OCI-LY7 (cell line): ENCODE data around the gene RFC1. TPM values are rescaled to one million over a fixed set of nuclear protein-coding genes. Genes with fewer than 3 reads are reported as not detected.
"Not testable (repeated sequence)": the region's sequence is repeated elsewhere in the genome, so short reads cannot be mapped to it uniquely, and the experiment has no call there.

Experiments used
- BruUV-seq: library from RNA; stranded (reverse); fragments of 400-500 nt; replicated peaks from 2 replicates; lab custom pipeline; 2021; lab: Mats Ljungman, UMichigan
- CTCF ChIA-PET: fragments of 300-600 bp; sonication (Branson Sonifier 250); formaldehyde crosslinking; loops from one replicate; lab custom pipeline; 2022; ENCODE audit warnings: antibody characterized with exemption; ENCODE audit not compliant: unreplicated experiment; lab: Charles Lee
- POLR2A ChIA-PET: fragments of 300-600 bp; sonication (Branson Sonifier 250); formaldehyde crosslinking; loops from one replicate; lab custom pipeline; 2022; ENCODE audit warnings: antibody characterized with exemption; lab: Charles Lee
- DNase-seq: peaks from one replicate; pipeline ENCODE4 v3.0.0-alpha.2; 2015; ENCODE audit warnings: low spot score
- H2AFZ ChIP-seq: fragments of 200-600 bp; sonication (generic), shearing (Covaris generic); 2 replicates; pipeline ENCODE4 v1.6.1; 2014; ENCODE audit warnings: mild to moderate bottlenecking, antibody characterized with exemption, low read length, moderate library complexity
- H3K27ac ChIP-seq: fragments of 200-600 bp; sonication (generic); 2 replicates; pipeline ENCODE4 v1.5.1; 2014; ENCODE audit warnings: mixed run types, low read depth, mild to moderate bottlenecking, moderate library complexity, low read length, inconsistent platforms; ENCODE audit not compliant: poor library complexity, severe bottlenecking
- H3K36me3 ChIP-seq: fragments of 200-600 bp; sonication (generic); 2 replicates; pipeline ENCODE4 v1.6.1; 2014; ENCODE audit warnings: mild to moderate bottlenecking, antibody characterized with exemption, low read length, moderate library complexity, mixed read lengths; ENCODE audit not compliant: insufficient read depth
- H3K4me1 ChIP-seq: fragments of 200-600 bp; sonication (generic); 2 replicates; pipeline ENCODE4 v1.5.1; 2014; ENCODE audit warnings: mild to moderate bottlenecking, low read length; ENCODE audit not compliant: insufficient read depth, poor library complexity, severe bottlenecking
- H3K4me2 ChIP-seq: fragments of 200-600 bp; sonication (generic); 2 replicates; pipeline ENCODE4 v1.6.1; 2014; ENCODE audit warnings: mild to moderate bottlenecking, low read length
- H3K4me3 ChIP-seq: fragments of 200-600 bp; sonication (generic); 2 replicates; pipeline ENCODE4 v1.5.1; 2014; ENCODE audit warnings: mild to moderate bottlenecking, low read depth, low read length; ENCODE audit not compliant: poor library complexity, severe bottlenecking
- H3K79me2 ChIP-seq: fragments of 200-600 bp; sonication (generic); 2 replicates; pipeline ENCODE4 v1.6.1; 2016; ENCODE audit warnings: low read depth, mild to moderate bottlenecking, low read length, moderate library complexity, mixed read lengths; ENCODE audit not compliant: insufficient read depth
- H3K9me2 ChIP-seq: fragments of 200-600 bp; sonication (generic); 2 replicates; pipeline ENCODE4 v1.6.1; 2016; ENCODE audit warnings: mild to moderate bottlenecking, low read length, mixed read lengths; ENCODE audit not compliant: insufficient read depth
- H3K9me3 ChIP-seq: fragments of 200-600 bp; sonication (generic); 2 replicates; pipeline ENCODE4 v1.6.1; 2014; ENCODE audit warnings: mild to moderate bottlenecking, mixed run types, low read length, mixed read lengths
- H4K20me1 ChIP-seq: fragments of 200-600 bp; sonication (generic); 2 replicates; pipeline ENCODE4 v1.6.1; 2014; ENCODE audit warnings: mild to moderate bottlenecking, antibody characterized with exemption, low read length, moderate library complexity, mixed read lengths; ENCODE audit not compliant: insufficient read depth
- CTCF ChIP-seq: fragments of 200-600 bp; sonication (generic); conservative IDR thresholded peaks from 2 replicates; pipeline ENCODE4 v1.5.1; 2014; ENCODE audit warnings: mild to moderate bottlenecking, antibody characterized with exemption, low read length, moderate library complexity, mixed read lengths
- EZH2phosphoT487 ChIP-seq: fragments of 200-600 bp; sonication (generic); IDR thresholded peaks from 2 replicates; pipeline ENCODE4 v1.6.1; 2018; ENCODE audit warnings: low read depth, borderline replicate concordance, mild to moderate bottlenecking, mixed run types, antibody characterized with exemption, low read length, moderate library complexity, mixed read lengths
- intact Hi-C: fragments of 100-400 bp; cut with micrococcal nuclease; formaldehyde crosslinking; loops from one replicate; pipeline ENCODE4 v1.10.0; 2022; ENCODE audit not compliant: unreplicated experiment
- total RNA-seq, 2 experiments: library from RNA; depleted of rRNA in 1 of 2; stranded (reverse); fragments of >200 nt in 1 of 2; shearing (Covaris generic) in 1 of 2; gene quantifications; 2 replicates each; pipeline ENCODE4 v1.2.3, GENCODE V29; 2014 to 2022

RFC1 gene
- total RNA-seq, 2 experiments from 2014 or later = 72.7 to 129 TPM

DNA sequence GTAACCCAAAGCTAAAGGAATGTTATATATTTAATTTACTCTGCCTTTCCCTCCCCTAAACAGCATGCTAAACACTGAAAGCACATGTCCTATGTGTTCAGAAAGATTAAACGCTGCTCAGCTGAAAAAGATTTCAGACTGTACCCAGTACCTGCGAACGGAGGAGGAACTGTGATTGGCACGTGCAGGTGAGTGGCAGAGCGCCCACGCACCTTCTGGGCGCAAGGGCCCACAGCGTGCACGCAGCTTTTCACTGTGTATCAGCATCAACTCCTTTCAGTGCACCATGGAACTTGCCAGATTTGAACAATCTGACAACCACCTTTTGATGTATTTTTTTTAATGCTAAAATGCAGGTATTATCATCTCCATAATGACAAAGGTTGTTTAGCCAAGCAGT lies 87.7 kb downstream of the RFC1 start:
- BruUV-seq = no TSS peak
- CTCF ChIA-PET = no interaction called here

DNA sequence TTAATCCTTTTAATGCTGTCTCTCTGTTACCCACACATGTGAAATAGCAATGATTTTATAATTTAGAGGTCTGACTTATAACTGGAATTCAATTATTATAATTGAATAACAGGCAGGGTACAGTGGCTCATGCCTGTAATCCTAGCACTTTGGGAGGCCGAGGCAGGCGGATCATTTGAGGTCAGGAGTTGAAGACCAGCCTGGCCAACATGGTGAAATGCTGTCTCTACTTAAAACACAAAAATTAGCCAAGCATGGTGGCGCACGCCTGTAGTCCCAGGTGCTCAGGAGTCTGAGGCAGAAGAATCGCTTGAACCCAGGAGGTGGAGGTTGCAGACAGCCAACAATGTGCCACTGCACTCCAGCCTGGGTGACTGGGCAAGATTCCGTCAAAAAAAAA lies 88.5 kb downstream of the RFC1 start:
- intact Hi-C loops, H3K4me3 ChIP-seq, H3K4me1 ChIP-seq, H3K79me2 ChIP-seq, H3K4me2 ChIP-seq, DNase-seq, H3K27ac ChIP-seq, CTCF ChIA-PET, H2AFZ ChIP-seq, H4K20me1 ChIP-seq, H3K9me3 ChIP-seq, BruUV-seq, H3K9me2 ChIP-seq: not testable (repeated sequence)
- H3K36me3 ChIP-seq = peaks cover 81% of the 10 kb centered on the region
- POLR2A ChIA-PET = interaction anchor here (0.8 kb wide), 1 partner anchor 44 kb away, joined by 3 read pairs; no protein-coding TSS in a partner anchor

More for the DNA sequence above, 87.7 kb downstream of the RFC1 start:
- no peak overlapping the region for H3K27ac ChIP-seq
- no peak overlapping the region for H2AFZ ChIP-seq
- H3K4me1 ChIP-seq = no peaks in the 10 kb centered on the region
- no peaks in the 10 kb centered on the region for H4K20me1 ChIP-seq
- TF ChIP-seq EZH2phosphoT487 (no peak), CTCF (no peak)
- POLR2A ChIA-PET = no interaction called here
- H3K9me2 ChIP-seq = no peaks in the 10 kb centered on the region
- intact Hi-C loops = no loop called here
- no peak overlapping the region for H3K4me3 ChIP-seq
- peaks cover 81% of the 10 kb centered on the region for H3K36me3 ChIP-seq
- DNase-seq = no peak
- no peaks in the 10 kb centered on the region for H3K79me2 ChIP-seq
- no peak overlapping the region for H3K4me2 ChIP-seq
- H3K9me3 ChIP-seq = no peaks in the 10 kb centered on the region

DNA sequence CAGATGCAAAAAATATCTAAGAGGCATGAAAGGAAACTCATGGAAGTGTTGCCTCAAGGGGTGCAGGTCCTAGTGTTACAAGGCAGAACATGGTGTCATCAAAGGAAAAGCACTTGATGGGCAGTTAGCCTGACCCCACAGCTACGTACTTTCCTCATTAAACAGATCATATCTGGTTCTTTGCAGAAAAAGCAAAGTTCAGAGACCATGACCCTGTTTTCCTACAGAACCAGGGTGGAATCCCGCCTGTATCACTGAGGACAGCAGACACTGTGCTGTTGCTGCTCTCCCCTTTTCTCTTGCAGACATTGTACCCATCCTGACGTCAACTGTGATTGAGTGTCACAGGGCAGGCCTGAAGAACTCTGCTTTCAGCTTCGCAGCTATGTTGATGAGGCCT lies 91.7 kb downstream of the RFC1 start:
- no peak overlapping the region for H3K27ac ChIP-seq
- intact Hi-C loops = no loop called here
- no peak overlapping the region for H2AFZ ChIP-seq
- ChIA-PET CTCF (no interaction called here), POLR2A (interaction anchor here (0.6 to 1.6 kb wide), 2 partner anchors 22 to 70 kb away, joined by 3 to 4 read pairs; no protein-coding TSS in a partner anchor)
- TF ChIP-seq CTCF (no peak), EZH2phosphoT487 (no peak)
- no peaks in the 10 kb centered on the region for H3K79me2 ChIP-seq
- H3K4me2 ChIP-seq = no peak overlapping the region
- H3K9me3 ChIP-seq = no peaks in the 10 kb centered on the region
- no TSS peak for BruUV-seq
- no peaks in the 10 kb centered on the region for H4K20me1 ChIP-seq
- no peaks in the 10 kb centered on the region for H3K9me2 ChIP-seq
- peaks cover 68% of the 10 kb centered on the region for H3K36me3 ChIP-seq
- no peak for DNase-seq
- no peak overlapping the region for H3K4me3 ChIP-seq
- no peaks in the 10 kb centered on the region for H3K4me1 ChIP-seq
